HG02981 (cell line): ENCODE results near the gene GSG1L2.
"Not testable (repeated sequence)": the region's sequence is repeated elsewhere in the genome, so short reads cannot be mapped to it uniquely, and the experiment has no call there.

Source experiments
- ATAC-seq: cut with Tn5 transposase; IDR thresholded peaks from one replicate; pipeline ENCODE4 v1.9.1; 2021; ENCODE audit warnings: mild to moderate bottlenecking, moderate library complexity; ENCODE audit not compliant: unreplicated experiment

The GSG1L2 gene

DNA sequence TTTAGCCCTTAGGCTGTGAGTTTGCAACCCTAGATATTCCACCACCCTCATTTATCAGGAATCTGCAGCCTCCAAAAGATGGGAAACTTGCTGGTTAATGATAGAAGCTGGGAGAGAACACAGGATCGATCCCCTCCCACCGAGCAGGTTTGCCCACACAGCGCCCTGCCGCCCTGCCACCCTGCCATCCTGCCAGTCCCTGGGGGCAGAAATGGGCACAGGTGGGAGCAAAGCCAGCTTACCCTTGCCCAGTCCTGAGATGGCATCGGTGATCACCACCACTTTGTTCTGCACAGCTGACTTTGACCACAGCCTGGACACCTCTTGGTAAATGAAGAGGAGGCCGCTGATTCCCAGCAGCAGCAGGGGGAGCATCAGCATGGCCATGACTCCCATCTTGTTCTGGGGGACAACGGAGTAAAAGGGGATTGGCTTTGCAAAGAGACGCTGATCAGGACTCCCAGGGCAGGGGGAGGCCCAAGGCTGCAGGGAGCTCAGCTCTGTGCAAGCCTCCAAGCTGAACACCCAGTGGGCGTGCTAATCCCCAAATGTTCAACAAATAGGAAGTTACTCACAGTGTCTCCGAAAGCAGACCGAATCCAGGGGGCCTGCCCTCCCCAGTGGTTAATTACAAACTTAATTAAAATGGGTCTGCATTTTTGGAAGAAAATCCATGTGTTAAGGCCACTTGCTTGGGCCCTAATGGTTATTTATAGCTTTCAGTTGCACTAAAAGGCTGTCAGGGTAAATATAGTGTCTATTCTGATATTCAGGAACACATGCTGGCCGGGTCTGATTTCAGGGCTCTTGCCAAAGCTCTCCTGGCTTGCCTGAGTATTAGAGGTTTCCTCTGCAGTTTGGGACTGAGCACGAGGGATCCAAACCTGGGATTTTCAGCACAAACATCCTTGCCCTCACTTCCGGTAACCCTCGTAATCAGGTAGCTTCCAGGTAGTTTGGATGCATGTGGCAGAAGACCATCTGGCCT is 30.7 kb downstream of the GSG1L2 start, which contains the start of gene DHRS7C:
Gene DHRS7C, minus strand, starts transcription at position 704 of the 988 bp plus-strand sequence. Its CDS starts 308 bp downstream, at position 396.
- ATAC-seq, result no peak

DNA sequence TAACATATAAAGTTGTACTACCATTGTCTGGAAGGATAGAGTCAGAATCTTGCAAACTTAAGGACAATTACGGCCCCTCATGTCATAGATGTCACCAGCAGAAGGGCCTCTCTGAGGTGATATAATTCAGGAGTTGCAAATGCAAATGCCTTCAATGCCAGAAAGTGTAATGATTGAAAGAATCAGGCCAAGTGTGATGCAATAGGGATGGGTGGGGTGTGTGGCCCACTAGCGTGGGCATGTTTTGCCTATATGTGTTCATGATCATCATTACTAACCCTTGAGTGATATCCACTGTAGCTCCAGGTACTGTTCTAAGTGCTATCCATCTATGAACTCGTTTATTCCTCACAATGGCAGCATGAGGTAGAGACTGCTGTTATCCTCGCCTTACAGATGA is 31.6 kb downstream of the GSG1L2 start:
- ATAC-seq, result no peak

DNA sequence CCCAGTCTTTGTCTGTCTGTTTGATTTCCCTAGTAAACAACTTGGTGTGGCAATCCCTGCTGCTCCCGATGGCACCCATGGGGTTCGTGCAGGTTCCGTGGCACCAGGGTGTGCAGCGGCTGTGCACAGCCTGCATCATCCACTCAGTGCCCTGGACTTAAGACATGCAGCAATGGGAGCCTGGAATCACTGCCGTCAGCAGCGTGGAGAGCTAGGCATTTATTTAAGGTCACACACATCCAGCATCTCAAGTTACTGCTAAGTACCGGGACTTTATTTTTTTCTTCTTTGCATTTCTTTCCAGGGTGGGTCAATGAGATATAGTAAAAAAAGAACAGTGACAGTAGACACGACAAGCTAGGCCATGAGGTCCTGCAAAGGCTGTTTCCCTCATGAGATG is 33.3 kb downstream of the GSG1L2 start:
- ATAC-seq, result no peak

DNA sequence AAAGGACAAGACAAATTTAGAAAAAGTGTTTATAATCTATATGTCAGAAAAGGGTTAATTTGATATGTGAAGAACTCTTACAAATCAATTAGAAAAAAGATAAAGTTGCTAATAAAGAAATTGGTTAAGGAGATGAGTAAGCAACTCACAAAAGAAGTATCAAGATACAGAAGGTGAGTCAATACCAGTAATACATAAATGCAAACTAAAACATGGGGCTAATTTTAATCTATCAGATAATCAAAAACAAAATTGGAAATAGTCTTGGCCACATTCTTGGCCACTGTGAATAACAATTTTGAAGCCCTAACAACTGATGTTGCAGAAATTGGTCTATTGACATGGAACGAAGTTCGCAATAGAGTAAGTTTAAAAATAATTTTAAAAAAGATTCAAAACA is 37.3 kb downstream of the GSG1L2 start:
- ATAC-seq, result no peak

DNA sequence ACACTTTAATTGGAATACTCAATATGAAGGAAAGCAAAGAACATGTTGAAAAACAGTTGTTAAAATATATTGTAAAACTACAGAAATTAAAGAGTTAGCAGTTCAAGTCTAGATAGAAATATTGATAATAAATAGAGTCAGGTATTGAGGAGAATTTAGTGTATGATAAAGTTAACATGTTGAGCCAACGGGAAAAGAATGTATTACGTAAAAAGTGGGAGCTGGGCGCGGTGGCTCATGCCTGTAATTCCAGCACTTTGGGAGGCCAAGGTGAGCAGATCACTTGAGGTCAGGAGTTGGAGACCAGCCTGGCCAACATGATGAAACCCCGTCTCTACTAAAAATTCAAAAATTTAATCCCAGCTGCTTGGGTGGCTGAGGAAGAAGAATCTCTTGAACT is 38.4 kb downstream of the GSG1L2 start:
- ATAC-seq, result not testable (repeated sequence)

DNA sequence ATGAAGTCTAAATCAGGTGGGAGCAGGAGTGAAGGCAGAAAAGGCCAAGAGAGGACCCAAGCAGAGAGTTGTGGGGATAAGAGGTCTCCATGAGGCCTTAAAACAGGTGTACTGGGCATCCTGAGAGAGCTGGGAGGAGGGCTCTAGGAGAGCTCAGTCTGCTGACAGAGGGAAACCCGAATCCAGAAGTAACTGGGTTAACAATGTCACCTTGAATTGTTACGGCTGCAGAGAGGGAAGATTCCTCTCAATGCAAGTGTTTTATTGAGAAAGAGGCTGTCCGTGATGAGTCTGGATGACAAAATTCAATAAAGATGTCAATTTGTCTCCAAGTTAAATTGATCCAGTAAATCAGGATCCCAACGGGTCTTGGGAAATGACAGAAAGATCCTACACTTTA is 38.8 kb downstream of the GSG1L2 start:
- ATAC-seq, result no peak

DNA sequence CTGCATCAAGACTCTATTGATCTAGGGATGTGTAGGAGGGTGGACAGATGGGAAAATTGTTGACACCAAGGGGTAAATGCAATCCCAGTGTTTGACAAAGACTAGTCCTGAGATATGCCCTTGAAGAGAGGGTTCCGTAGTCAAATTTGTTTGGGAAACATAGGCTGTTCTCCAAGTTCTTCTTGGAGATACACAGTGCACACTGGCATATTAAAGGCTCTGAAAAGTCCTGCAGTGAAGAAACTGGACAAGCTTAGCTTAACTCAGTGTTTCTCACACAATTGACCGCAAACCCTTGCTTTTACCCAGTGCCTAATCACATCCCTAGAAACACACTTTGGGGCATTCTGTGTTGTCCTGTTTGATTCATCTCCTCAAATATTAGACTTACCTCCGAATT is 41.3 kb downstream of the GSG1L2 start:
- no peak for ATAC-seq

DNA sequence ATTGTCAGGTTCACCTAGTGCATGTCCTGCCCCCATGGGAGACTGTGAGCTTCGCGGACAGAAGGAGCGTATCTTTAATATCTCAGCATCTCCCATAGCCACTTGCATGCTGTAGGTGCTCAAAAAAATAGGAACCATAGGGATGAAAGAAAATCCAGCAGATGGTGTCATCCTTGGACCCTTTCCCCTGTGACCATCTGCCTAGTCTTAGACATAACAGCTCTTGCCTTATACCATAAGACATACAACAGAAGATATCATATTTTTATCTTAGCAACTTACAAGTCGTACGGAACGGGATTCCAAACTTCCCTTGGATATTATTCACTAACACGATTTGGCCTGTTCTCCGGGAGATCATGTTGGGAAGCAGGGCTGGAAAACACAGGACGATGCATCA is 45.0 kb downstream of the GSG1L2 start:
- no peak for ATAC-seq

DNA sequence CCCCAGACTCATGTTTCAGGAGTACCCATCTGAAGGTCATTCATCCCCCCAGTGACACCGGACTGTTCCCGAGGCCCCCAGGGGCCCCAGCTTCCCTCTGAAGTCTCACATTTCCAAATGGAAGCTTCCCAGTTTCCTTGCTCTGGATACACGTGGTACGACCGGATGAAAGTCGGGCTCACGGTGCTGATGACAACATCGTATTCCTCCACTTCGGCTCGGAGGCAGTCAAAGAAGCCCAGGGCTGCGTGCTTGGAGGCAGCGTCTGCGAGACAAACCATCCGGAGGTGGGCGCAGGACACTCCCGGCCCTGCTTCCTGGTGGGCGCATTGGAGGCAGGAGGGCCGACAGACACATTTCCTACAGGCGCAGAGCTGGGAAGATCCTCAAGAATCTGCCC is 49.2 kb downstream of the GSG1L2 start:
- ATAC-seq, result no peak

DNA sequence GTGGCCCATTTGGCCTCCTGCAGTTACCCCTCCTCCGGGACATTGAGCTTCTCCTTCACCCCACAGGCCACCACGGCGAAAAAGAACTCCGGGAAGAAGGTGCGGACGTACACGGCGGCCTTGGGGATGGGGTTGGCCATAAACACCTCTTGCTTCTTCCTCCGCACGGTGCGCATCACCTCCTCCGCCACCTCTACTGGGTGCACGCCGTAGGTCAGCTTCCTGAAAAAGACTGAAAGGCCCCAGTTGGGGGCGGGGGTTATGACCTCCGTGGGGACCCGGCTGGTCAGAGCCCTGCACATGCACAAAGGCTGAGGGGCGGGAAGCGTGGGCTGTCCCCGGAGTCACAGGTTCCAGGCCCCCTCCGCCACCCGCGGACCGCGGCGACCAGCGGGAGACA is 50.4 kb downstream of the GSG1L2 start:
- no peak for ATAC-seq

DNA sequence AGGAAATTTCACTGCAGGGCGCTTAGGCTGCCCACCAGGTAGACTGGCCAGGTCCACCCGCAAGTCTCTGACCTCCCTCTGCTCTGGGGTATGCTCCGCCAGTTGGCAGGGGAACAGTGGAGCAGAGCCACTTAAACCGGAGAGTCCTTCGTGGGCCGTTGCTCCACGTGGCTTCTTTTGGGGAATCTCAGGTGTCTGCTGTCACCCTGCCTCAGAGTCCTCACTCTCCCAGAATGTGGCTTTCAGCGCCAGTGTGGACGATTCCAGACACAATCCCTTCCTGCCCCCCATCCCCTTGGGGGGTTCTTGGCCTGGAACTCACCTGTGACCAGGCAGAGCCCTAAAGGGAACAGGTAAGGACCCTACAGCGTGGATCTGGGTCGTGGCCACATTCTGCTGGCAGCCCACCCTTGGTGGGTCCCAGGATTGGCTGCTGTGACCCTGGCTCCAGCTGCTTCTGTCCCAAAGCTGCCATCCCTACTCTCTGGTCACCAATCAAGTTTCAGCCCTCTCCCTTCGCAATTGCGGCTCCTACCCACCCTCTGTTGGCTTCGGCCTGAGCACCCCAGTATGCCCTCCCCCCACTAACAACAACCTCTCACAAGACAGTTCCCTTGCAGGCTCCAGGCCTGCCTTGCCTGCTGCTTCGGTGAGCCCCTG is 52.7 kb downstream of the GSG1L2 start:
- ATAC-seq, result no peak

DNA sequence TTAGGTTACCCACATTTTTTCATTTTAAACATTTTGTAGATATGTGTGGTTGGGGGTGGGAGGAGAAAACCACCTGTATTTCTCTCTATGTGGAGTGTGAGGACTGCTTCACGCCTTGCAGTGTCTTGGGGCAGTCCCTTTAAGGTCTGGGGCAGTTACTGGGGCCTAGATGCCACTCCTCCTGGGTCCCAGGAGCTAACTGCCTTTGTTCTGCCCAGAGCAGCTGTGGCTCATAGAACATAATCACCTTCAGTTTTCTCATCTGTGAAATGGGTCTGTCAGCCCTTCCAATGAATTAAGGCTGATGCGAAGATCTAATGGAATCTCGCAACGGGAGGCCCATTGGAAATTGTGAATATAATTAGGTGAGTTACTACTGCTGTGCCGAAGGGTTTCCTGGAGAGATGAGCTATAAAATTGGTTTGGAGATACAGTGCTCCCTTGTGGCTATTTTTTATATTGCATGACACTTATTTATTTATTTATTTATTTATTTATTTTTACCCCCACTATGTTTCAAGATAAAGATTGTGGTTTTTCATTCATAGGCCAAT is 53.4 kb downstream of the GSG1L2 start:
- ATAC-seq, result no peak

DNA sequence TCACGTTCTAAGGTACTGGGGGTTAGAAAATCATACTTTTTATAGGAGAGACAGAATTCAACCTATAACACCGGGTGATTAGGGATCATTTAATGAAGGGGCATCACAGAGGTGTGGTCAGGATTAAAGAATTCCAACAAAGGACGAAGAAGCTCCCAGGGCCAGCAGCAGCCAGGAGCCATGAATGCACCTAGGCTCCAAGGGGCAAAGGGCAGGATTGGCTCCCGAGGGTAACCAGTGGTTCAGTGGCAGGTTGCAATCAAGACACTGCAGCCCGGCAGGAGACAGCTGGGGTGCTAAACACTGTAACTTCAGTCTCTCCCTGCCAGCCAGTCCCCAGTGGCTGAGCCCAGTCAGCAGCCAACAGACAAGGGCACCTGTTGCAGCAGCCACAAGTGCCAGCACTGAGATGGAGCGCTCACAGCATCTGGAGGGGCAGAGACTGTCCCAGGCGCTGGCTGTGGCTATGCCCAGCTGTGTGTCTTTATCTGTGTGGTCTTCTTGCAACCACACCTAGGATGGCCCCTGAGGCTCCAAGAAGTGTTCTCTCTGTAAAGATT is 54.4 kb downstream of the GSG1L2 start:
- ATAC-seq, result no peak

DNA sequence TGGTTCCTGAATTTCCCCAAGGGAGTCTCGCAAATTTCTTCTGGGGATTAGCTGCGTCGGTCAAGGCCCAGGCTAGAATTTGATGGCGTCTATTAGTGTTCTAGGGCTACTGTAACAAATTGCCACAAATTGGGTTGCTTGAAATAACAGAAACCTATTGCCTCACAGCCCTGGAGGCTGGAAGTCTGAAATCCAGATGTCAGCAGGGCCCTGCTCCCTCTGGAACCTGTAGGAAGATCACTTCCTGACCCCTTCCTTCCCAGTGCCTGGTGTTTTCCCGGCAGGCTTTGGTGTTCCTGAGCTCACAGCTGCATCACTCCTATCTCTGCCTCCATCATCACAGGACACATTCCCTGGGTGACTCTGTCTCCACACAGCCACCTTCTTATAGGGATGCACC is 54.9 kb downstream of the GSG1L2 start:
- no peak for ATAC-seq

DNA sequence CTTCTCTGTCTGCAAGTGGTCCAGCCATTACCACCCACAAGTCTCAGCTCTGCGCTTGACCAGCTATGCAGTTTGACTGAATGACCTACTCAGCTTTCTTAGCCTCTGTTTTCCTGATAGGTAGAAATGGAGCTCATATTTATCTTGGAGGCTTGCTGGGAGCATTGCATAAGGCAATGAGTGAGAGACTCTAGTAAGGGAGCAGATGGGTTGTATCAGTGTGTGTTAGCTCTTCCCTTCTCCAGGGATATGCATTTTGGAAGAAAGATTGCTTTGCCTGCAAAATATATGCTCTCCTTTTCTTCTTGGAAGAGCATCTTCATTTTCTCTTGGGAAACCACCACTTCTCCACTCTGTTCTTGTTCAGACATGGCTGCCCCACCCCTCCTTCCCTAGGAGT is 56.6 kb downstream of the GSG1L2 start:
- ATAC-seq, result no peak

DNA sequence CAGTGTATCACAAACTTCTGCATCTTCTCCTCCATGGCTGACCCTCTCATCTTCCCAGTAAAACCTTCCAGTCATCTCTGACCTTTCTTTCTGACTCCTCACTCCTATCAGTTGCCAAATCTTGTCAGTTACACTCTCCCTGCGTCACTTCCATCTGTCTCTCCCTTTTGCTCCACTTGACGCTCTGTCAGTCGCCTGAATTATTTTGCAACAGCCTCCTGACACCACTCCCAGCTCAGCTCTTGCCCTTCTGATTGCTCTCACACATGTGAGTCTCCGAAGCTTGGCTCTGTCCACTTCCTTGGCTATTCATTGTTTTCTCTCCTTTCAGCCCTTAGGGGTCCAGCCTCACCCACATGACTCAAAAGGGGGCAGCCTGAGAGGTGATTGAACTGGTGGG is 58.2 kb downstream of the GSG1L2 start:
- ATAC-seq, result no peak

DNA sequence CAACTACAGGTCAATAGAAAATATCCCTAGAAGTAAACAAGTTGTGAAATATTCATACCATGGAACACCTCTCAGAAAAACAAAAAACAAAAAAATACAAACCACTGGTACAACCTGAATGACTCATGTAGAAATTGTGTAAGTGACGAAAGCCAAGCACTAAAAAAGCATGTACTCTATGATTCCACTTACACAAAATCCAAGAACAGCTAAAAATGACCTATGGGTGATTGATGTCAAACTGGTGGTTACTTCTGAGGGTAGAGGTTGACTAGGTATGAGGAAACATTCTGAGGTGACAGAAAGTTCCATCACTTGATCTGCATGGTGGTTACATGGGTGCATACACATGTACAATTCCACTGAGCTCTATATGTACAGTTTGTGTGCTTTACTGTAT is 61.6 kb downstream of the GSG1L2 start:
- ATAC-seq, result no peak

DNA sequence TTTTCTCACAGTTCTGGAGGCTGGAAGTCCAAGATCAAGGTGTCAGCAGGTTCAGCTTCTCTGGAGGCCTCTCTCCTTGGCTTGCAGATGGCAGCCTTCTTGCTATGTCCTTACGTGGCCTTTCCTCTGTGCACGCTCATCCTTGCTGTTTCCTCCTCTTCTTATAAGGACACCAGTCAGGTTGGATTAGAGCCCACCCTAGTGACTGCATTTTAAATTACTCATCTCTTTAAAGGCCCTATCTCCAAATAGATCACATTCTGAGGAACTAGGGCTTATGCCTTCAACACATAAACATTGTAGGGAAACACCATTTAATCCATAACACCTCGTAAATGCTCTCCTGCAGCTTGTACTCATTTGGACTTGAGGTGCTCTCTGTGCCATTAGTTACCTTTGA is 66.8 kb downstream of the GSG1L2 start:
- no peak for ATAC-seq
